ENCODE results near the gene ADAMTSL2.

DNA sequence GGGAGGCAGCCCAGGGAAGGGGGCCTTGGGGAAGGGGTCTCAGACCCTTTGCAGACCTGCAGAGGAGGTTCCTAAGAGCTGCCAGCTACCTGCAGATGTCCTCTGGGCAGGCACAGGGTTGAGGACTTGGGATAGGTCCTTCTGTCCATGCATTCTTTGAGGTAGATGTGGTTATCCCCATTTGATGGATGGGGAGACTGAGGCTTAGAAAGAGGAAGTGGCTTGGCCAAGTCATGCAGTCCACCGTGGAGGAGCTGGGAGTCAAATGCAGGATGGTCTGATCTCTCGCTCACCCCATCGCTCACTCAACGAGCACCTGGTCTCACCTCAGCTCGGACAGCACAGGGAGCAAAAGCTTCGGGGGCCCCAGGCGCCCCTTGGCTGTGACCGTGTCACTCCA lies 20.2 kb downstream of the ADAMTSL2 start:
- no peak for TF ChIP-seq PATZ1 (CRISPR knock-in tag; IDR thresholded peaks at IDR 0.05; ENCODE audit: borderline replicate concordance)
- TF ChIP-seq ZNF565 (CRISPR knock-in tag; conservative IDR thresholded peaks at IDR 0.05; ENCODE audit: low read depth) = no peak
- TF ChIP-seq ZFP30 (CRISPR knock-in tag; IDR thresholded peaks at IDR 0.05) = no peak
- TF ChIP-seq, protein P1, sequence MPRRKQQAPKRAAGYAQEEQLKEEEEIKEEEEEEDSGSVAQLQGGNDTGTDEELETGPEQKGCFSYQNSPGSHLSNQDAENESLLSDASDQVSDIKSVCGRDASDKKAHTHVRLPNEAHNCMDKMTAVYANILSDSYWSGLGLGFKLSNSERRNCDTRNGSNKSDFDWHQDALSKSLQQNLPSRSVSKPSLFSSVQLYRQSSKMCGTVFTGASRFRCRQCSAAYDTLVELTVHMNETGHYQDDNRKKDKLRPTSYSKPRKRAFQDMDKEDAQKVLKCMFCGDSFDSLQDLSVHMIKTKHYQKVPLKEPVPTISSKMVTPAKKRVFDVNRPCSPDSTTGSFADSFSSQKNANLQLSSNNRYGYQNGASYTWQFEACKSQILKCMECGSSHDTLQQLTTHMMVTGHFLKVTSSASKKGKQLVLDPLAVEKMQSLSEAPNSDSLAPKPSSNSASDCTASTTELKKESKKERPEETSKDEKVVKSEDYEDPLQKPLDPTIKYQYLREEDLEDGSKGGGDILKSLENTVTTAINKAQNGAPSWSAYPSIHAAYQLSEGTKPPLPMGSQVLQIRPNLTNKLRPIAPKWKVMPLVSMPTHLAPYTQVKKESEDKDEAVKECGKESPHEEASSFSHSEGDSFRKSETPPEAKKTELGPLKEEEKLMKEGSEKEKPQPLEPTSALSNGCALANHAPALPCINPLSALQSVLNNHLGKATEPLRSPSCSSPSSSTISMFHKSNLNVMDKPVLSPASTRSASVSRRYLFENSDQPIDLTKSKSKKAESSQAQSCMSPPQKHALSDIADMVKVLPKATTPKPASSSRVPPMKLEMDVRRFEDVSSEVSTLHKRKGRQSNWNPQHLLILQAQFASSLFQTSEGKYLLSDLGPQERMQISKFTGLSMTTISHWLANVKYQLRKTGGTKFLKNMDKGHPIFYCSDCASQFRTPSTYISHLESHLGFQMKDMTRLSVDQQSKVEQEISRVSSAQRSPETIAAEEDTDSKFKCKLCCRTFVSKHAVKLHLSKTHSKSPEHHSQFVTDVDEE (CRISPR knock-in tag; IDR thresholded peaks at IDR 0.05) = no peak
- no peak for TF ChIP-seq ZC3H10 (CRISPR knock-in tag; IDR thresholded peaks at IDR 0.05)
- no peak for TF ChIP-seq TCF4 (CRISPR knock-in tag; IDR thresholded peaks at IDR 0.05; ENCODE audit: borderline replicate concordance)
